ENCODE data around the gene KCTD7. TPM values are rescaled to one million over a fixed set of nuclear protein-coding genes. Genes with fewer than 3 reads are reported as not detected.

Gene KCTD7
- total and polyA plus RNA-seq, 2 of the 4 experiments (the other 2 are of a cell fraction): 6.1 to 12.8 TPM

- POLR2A ChIA-PET (ENCODE audit: unreplicated experiment): no interaction called here
- peak overlapping the region; percentile 93 for H3K9ac ChIP-seq (ENCODE audit: low read depth, low read length)
- H4K5ac ChIP-seq (ENCODE audit: low read depth, low read length): peak overlapping the region; percentile 82
- peaks cover 9% of the 10 kb centered on the region for H3K9me1 ChIP-seq (ENCODE audit: insufficient read depth, low read length)
- H3K9me3 ChIP-seq (ENCODE audit: control insufficient read depth, insufficient read depth, low read length): no peaks in the 10 kb centered on the region
- H2BK15ac ChIP-seq (ENCODE audit: low read depth, low read length): 0 out of 3 replicates have a peak overlapping the region, but pooled peaks have one; percentile 20
- peak overlapping the region; percentile 97 for H2AK9ac ChIP-seq (replicated peaks; ENCODE audit: low read depth, low read length, poor library complexity)
- no peaks in the 10 kb centered on the region for H3K27me3 ChIP-seq (ENCODE audit: control insufficient read depth, insufficient read depth, low read length)
- peak overlapping the region; percentile 93 for H4K91ac ChIP-seq (ENCODE audit: insufficient read depth, low read depth, low read length)
- intact Hi-C loops (cut with micrococcal nuclease) (loop anchor here (1.0 kb wide), 1 partner anchor 97 kb away; no protein-coding TSS in a partner anchor), in situ Hi-C loops (cut with MboI; ENCODE audit: low sequenced_read_pairs) (no loop called here), dilution Hi-C loops (cut with HindIII; ENCODE audit: low sequenced_read_pairs, unreplicated experiment) (no loop called here)
- peak overlapping the region; percentile 97 for H3K56ac ChIP-seq (ENCODE audit: extremely low read depth, insufficient read depth, low read length)
- H3K4ac ChIP-seq (ENCODE audit: low read depth, low read length): peak overlapping the region; percentile 98
- ATAC-seq (ENCODE audit: low read depth) (peak; percentile 93), DNase-seq (peak; percentile 97)
- H2AK5ac ChIP-seq (ENCODE audit: low read depth, low read length): peak overlapping the region; percentile 63; the same call in 1 of the 2 replicates
- CTCF ChIA-PET: interaction anchor here (0.6 kb wide), 1 partner anchor 18 kb away, joined by 3 read pairs; no protein-coding TSS in a partner anchor
- no TSS peak for BruUV-seq (replicated peaks)
- H3K23ac ChIP-seq (ENCODE audit: low read depth, low read length): peak overlapping the region; percentile 97; the same call in 1 of the 2 replicates
- peak overlapping the region; percentile 94 to 99 for H4K8ac ChIP-seq (ENCODE audit: low read depth in 2 of 2, low read length in 2 of 2)
- peak overlapping the region; percentile 77 for H2BK120ac ChIP-seq (ENCODE audit: low read depth, low read length)
- peaks cover 4% of the 10 kb centered on the region; the same call in 1 of the 2 replicates for H3K4me1 ChIP-seq (ENCODE audit: control insufficient read depth, insufficient read depth, low read length)
- 0% methylated on average over 53 of the region's 92 CpGs; no CpG with 5 or more reads in 1 of the 2 experiments for WGBS, 2 experiments (ENCODE audit: extremely low coverage in 2 of 2, insufficient read length in 1 of 2)
- H3K79me1 ChIP-seq (ENCODE audit: low read depth in 1 of 2, low read length in 2 of 2): peaks cover 15 to 36% of the 10 kb centered on the region in 2 experiments
- H3K27ac ChIP-seq (ENCODE audit: insufficient read depth, low read length): peak overlapping the region; percentile 88
- H3K18ac ChIP-seq (ENCODE audit: low read depth, low read length): peak overlapping the region; percentile 48
- peaks cover 8% of the 10 kb centered on the region for H4K20me1 ChIP-seq (ENCODE audit: insufficient read depth, low read length)
- peak overlapping the region; percentile 100 for H3K14ac ChIP-seq (replicated peaks; ENCODE audit: low read depth, low read length)
- peak overlapping the region; percentile 98 for H2AFZ ChIP-seq (replicated peaks; ENCODE audit: low read length, poor library complexity)
- no peaks in the 10 kb centered on the region for H3K36me3 ChIP-seq (ENCODE audit: control insufficient read depth, insufficient read depth, low read length)
- H2BK20ac ChIP-seq (ENCODE audit: low read depth, low read length): no peak overlapping the region
- peak overlapping the region; percentile 96 for H2BK5ac ChIP-seq (ENCODE audit: low read depth, low read length, poor library complexity, severe bottlenecking)
- peak overlapping the region; percentile 60 for H3K4me3 ChIP-seq (ENCODE audit: insufficient read depth, low read depth, low read length)
- peak overlapping the region; percentile 65 for H3K4me2 ChIP-seq (ENCODE audit: low read depth, low read length)
- no peak for TF ChIP-seq MAFK (IDR thresholded peaks at IDR 0.05; ENCODE audit: low read depth, low read length)
- TF ChIP-seq RAD21 (IDR thresholded peaks at IDR 0.05; ENCODE audit: low read length): no peak; the same call in 1 of the 2 replicates
- peak; percentile 92; the same call in 1 of the 2 replicates for TF ChIP-seq CHD1 (IDR thresholded peaks at IDR 0.05; ENCODE audit: low read depth, low read length)
- no peak for TF ChIP-seq CEBPB (IDR thresholded peaks at IDR 0.05; ENCODE audit: low read depth, low read length)
- peak; percentile 88 for TF ChIP-seq USF2 (IDR thresholded peaks at IDR 0.05; ENCODE audit: low read depth, low read length)
- 0 out of 2 replicates have a peak, but pooled peaks have one; percentile 24 for TF ChIP-seq BHLHE40 (IDR thresholded peaks at IDR 0.05; ENCODE audit: low read depth, low read length)
- TF ChIP-seq SMC3 (IDR thresholded peaks at IDR 0.05; ENCODE audit: low read depth, low read length): no peak; the same call in 1 of the 2 replicates
- peak; percentile 92 for TF ChIP-seq MXI1 (IDR thresholded peaks at IDR 0.05; ENCODE audit: borderline replicate concordance, low read depth, low read length)
- TF ChIP-seq POLR2A (IDR thresholded peaks at IDR 0.05; ENCODE audit: low read depth, low read length): peak; percentile 98
- peak; percentile 95; the same call in 1 of the 2 replicates for TF ChIP-seq MAZ (IDR thresholded peaks at IDR 0.05; ENCODE audit: borderline replicate concordance, low read depth, low read length)
- no peak for TF ChIP-seq RFX5 (IDR thresholded peaks at IDR 0.05; ENCODE audit: low read depth, low read length)
- TF ChIP-seq, protein P1, sequence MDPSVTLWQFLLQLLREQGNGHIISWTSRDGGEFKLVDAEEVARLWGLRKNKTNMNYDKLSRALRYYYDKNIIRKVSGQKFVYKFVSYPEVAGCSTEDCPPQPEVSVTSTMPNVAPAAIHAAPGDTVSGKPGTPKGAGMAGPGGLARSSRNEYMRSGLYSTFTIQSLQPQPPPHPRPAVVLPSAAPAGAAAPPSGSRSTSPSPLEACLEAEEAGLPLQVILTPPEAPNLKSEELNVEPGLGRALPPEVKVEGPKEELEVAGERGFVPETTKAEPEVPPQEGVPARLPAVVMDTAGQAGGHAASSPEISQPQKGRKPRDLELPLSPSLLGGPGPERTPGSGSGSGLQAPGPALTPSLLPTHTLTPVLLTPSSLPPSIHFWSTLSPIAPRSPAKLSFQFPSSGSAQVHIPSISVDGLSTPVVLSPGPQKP (IDR thresholded peaks at IDR 0.05; ENCODE audit: borderline replicate concordance, low read depth, low read length): no peak
- no peak for TF ChIP-seq NFE2L2 (IDR thresholded peaks at IDR 0.05; ENCODE audit: low read depth, low read length)
- no peak for TF ChIP-seq RCOR1 (IDR thresholded peaks at IDR 0.05; ENCODE audit: insufficient replicate concordance, low read length)
- TF ChIP-seq FOS (IDR thresholded peaks at IDR 0.05; ENCODE audit: low read depth, low read length): peak; percentile 25; the same call in 1 of the 2 replicates
Measured at GRCh38 chr7:66654275-66655112, 25.8 kb downstream of the KCTD7 start.

Measured in IMR-90 (cell line).